Stimulated activated CD8-positive, alpha-beta memory T cell treated with anti-CD3 and anti-CD28 coated beads, Interleukin-7, amount 100 ng/mL, for 48 hours (primary cell): Measurements from ENCODE around the gene CLCN3.
"Not testable (repeated sequence)": the region's sequence is repeated elsewhere in the genome, so short reads cannot be mapped to it uniquely, and the experiment has no call there.

Experiments
- DNase-seq, 2 donors: peaks; one replicate each; pipeline ENCODE4 v3.0.0-alpha.2; 2020; ENCODE audit warnings: low read depth in 1 of 2; ENCODE audit errors: extremely low read depth in 1 of 2

Gene CLCN3

GRCh38 chr4:169768385-169768784 is 148.0 kb downstream of the CLCN3 start:
- DNase-seq, result no peak

- no peak for DNase-seq
Observed at GRCh38 chr4:169770416-169770815, 150.0 kb downstream of the CLCN3 start.

- DNase-seq, result not testable (repeated sequence)
Observed at GRCh38 chr4:169771556-169772080, 151.2 kb downstream of the CLCN3 start.
